ENCODE results near the gene ZNF787. TPM values are rescaled to one million over a fixed set of nuclear protein-coding genes. Genes with fewer than 3 reads are reported as not detected.

Gene ZNF787
- total and polyA plus RNA-seq, 2 of the 13 experiments (the other 11 are each of a cell fraction or from before 2014, with no cell fraction given), result 15.1 to 42.8 TPM

DNA sequence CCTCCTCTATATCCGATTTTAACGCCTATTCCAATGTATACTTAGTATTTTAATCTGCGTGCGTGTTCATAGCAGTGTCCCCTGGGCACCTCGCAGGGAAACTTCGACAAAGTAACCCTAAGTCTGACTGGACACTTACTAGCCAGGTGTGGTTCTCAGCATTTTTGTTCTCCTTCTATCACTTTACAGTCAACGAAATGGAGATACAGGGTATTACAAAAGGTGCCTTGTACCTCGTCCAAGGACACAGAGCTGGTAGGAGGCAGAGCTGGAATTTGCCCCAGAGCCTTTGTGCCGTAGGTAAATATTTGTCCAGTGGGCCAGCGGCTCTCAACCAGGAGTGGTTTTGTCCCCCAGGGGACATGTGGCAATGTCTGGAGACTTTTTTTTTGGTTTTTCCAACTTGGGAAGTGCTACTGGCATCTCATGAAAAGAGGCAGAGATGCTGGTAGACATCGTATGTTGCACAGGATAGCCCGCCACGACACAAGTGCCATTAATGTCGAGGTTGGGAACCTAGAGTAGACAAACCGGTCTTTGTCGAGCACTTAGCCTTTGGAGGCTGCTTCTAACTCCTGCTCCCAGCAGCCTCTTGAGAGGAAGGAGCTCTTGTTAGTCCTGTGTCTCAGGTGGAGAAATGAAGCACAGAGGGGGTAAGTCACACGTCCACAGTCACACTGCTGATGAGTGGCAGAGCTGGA, 21.1 kb upstream of the ZNF787 start (continued):
- TF ChIP-seq, protein P1, sequence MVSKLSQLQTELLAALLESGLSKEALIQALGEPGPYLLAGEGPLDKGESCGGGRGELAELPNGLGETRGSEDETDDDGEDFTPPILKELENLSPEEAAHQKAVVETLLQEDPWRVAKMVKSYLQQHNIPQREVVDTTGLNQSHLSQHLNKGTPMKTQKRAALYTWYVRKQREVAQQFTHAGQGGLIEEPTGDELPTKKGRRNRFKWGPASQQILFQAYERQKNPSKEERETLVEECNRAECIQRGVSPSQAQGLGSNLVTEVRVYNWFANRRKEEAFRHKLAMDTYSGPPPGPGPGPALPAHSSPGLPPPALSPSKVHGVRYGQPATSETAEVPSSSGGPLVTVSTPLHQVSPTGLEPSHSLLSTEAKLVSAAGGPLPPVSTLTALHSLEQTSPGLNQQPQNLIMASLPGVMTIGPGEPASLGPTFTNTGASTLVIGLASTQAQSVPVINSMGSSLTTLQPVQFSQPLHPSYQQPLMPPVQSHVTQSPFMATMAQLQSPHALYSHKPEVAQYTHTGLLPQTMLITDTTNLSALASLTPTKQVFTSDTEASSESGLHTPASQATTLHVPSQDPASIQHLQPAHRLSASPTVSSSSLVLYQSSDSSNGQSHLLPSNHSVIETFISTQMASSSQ (IDR thresholded peaks at IDR 0.05; ENCODE audit: low read depth), result 0 out of 2 replicates have a peak, but pooled peaks have one; percentile 31
- TF ChIP-seq, protein P1 (CRISPR knock-in tag; IDR thresholded peaks at IDR 0.05; ENCODE audit: borderline replicate concordance), result no peak; the same call in 1 of the 2 replicates
- TF ChIP-seq LCORL (IDR thresholded peaks at IDR 0.05) (no peak), LCORL (CRISPR knock-in tag; IDR thresholded peaks at IDR 0.05) (peak; percentile 81), ZNF317 (CRISPR knock-in tag; IDR thresholded peaks at IDR 0.05) (0 out of 2 replicates have a peak, but pooled peaks have one; percentile 35), ZNF772 (CRISPR knock-in tag; IDR thresholded peaks at IDR 0.05) (peak; percentile 59; the same call in 1 of the 2 replicates), ZNF768 (CRISPR knock-in tag; IDR thresholded peaks at IDR 0.05) (peak; percentile 63), ZNF879 (CRISPR knock-in tag; IDR thresholded peaks at IDR 0.05) (no peak), HES4 (CRISPR knock-in tag; IDR thresholded peaks at IDR 0.05; ENCODE audit: borderline replicate concordance) (no peak)
- TF ChIP-seq, protein P2, sequence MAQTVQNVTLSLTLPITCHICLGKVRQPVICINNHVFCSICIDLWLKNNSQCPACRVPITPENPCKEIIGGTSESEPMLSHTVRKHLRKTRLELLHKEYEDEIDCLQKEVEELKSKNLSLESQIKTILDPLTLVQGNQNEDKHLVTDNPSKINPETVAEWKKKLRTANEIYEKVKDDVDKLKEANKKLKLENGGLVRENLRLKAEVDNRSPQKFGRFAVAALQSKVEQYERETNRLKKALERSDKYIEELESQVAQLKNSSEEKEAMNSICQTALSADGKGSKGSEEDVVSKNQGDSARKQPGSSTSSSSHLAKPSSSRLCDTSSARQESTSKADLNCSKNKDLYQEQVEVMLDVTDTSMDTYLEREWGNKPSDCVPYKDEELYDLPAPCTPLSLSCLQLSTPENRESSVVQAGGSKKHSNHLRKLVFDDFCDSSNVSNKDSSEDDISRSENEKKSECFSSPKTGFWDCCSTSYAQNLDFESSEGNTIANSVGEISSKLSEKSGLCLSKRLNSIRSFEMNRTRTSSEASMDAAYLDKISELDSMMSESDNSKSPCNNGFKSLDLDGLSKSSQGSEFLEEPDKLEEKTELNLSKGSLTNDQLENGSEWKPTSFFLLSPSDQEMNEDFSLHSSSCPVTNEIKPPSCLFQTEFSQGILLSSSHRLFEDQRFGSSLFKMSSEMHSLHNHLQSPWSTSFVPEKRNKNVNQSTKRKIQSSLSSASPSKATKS (CRISPR knock-in tag; IDR thresholded peaks at IDR 0.05), result no peak
- TF ChIP-seq, protein P3, sequence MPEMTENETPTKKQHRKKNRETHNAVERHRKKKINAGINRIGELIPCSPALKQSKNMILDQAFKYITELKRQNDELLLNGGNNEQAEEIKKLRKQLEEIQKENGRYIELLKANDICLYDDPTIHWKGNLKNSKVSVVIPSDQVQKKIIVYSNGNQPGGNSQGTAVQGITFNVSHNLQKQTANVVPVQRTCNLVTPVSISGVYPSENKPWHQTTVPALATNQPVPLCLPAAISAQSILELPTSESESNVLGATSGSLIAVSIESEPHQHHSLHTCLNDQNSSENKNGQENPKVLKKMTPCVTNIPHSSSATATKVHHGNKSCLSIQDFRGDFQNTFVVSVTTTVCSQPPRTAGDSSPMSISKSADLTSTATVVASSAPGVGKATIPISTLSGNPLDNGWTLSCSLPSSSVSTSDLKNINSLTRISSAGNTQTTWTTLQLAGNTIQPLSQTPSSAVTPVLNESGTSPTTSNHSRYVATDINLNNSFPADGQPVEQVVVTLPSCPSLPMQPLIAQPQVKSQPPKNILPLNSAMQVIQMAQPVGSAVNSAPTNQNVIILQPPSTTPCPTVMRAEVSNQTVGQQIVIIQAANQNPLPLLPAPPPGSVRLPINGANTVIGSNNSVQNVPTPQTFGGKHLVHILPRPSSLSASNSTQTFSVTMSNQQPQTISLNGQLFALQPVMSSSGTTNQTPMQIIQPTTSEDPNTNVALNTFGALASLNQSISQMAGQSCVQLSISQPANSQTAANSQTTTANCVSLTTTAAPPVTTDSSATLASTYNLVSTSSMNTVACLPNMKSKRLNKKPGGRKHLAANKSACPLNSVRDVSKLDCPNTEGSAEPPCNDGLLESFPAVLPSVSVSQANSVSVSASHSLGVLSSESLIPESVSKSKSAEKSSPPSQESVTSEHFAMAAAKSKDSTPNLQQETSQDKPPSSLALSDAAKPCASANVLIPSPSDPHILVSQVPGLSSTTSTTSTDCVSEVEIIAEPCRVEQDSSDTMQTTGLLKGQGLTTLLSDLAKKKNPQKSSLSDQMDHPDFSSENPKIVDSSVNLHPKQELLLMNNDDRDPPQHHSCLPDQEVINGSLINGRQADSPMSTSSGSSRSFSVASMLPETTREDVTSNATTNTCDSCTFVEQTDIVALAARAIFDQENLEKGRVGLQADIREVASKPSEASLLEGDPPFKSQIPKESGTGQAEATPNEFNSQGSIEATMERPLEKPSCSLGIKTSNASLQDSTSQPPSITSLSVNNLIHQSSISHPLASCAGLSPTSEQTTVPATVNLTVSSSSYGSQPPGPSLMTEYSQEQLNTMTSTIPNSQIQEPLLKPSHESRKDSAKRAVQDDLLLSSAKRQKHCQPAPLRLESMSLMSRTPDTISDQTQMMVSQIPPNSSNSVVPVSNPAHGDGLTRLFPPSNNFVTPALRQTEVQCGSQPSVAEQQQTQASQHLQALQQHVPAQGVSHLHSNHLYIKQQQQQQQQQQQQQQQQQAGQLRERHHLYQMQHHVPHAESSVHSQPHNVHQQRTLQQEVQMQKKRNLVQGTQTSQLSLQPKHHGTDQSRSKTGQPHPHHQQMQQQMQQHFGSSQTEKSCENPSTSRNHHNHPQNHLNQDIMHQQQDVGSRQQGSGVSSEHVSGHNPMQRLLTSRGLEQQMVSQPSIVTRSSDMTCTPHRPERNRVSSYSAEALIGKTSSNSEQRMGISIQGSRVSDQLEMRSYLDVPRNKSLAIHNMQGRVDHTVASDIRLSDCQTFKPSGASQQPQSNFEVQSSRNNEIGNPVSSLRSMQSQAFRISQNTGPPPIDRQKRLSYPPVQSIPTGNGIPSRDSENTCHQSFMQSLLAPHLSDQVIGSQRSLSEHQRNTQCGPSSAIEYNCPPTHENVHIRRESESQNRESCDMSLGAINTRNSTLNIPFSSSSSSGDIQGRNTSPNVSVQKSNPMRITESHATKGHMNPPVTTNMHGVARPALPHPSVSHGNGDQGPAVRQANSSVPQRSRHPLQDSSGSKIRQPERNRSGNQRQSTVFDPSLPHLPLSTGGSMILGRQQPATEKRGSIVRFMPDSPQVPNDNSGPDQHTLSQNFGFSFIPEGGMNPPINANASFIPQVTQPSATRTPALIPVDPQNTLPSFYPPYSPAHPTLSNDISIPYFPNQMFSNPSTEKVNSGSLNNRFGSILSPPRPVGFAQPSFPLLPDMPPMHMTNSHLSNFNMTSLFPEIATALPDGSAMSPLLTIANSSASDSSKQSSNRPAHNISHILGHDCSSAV (CRISPR knock-in tag; IDR thresholded peaks at IDR 0.05; ENCODE audit: borderline replicate concordance), result no peak
- TF ChIP-seq, protein P4, sequence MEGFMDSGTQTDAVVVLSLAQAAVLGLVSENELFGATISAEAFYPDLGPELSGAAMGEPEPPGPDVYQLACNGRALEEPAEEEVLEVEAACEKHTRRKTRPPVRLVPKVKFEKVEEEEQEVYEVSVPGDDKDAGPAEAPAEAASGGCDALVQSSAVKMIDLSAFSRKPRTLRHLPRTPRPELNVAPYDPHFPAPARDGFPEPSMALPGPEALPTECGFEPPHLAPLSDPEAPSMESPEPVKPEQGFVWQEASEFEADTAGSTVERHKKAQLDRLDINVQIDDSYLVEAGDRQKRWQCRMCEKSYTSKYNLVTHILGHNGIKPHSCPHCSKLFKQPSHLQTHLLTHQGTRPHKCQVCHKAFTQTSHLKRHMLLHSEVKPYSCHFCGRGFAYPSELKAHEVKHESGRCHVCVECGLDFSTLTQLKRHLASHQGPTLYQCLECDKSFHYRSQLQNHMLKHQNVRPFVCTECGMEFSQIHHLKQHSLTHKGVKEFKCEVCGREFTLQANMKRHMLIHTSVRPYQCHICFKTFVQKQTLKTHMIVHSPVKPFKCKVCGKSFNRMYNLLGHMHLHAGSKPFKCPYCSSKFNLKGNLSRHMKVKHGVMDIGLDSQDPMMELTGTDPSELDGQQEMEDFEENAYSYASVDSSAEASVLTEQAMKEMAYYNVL (CRISPR knock-in tag; IDR thresholded peaks at IDR 0.05; ENCODE audit: borderline replicate concordance), result peak; percentile 70; the same call in 1 of the 2 replicates

Data from HepG2 (cell line).